GM13976 (cell line): Measurements from ENCODE around the gene ERC1.
"Not testable (repeated sequence)": the region's sequence is repeated elsewhere in the genome, so short reads cannot be mapped to it uniquely, and the experiment has no call there.

Experiments used
- DNase-seq: peaks from one replicate; pipeline ENCODE4 v3.0.0; 2012; ENCODE audit warnings: low spot score
- in situ Hi-C: fragments of 300-500 bp; cut with MboI; formaldehyde crosslinking; loops from one replicate; pipeline ENCODE4 v1.12.0; 2022; ENCODE audit warnings: low sequenced_read_pairs, mixed read lengths, inconsistent platforms; ENCODE audit not compliant: unreplicated experiment
- TF ChIP-seq, protein P1 (sequence below): IDR thresholded peaks from 2 replicates; pipeline ENCODE4 v1.5.1; 2012; ENCODE audit warnings: borderline replicate concordance, mild to moderate bottlenecking; ENCODE audit not compliant: insufficient read depth; ENCODE audit errors: extremely low read depth, missing control alignments, control extremely low read depth

The ERC1 gene

DNA sequence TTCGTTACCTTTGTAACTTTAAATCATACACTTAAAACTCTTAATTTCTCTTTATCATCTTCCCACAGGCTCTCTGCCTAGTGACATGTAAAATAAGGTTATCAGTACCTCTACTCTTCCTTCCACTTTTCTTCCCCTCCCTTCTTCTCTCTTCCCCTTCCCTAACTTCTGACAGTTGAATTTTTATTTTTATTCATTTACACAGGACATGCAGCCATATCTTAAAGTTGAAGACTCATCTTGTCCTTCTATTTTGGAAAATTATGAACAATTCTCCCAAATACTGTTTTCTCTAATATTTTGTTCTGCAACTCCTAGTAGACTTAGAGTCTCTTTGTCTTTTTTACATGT, 339.4 kb downstream of the ERC1 start:
- in situ Hi-C loops, result no loop called here
- no peak for DNase-seq
- TF ChIP-seq, protein P1, sequence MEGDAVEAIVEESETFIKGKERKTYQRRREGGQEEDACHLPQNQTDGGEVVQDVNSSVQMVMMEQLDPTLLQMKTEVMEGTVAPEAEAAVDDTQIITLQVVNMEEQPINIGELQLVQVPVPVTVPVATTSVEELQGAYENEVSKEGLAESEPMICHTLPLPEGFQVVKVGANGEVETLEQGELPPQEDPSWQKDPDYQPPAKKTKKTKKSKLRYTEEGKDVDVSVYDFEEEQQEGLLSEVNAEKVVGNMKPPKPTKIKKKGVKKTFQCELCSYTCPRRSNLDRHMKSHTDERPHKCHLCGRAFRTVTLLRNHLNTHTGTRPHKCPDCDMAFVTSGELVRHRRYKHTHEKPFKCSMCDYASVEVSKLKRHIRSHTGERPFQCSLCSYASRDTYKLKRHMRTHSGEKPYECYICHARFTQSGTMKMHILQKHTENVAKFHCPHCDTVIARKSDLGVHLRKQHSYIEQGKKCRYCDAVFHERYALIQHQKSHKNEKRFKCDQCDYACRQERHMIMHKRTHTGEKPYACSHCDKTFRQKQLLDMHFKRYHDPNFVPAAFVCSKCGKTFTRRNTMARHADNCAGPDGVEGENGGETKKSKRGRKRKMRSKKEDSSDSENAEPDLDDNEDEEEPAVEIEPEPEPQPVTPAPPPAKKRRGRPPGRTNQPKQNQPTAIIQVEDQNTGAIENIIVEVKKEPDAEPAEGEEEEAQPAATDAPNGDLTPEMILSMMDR, result no peak

DNA sequence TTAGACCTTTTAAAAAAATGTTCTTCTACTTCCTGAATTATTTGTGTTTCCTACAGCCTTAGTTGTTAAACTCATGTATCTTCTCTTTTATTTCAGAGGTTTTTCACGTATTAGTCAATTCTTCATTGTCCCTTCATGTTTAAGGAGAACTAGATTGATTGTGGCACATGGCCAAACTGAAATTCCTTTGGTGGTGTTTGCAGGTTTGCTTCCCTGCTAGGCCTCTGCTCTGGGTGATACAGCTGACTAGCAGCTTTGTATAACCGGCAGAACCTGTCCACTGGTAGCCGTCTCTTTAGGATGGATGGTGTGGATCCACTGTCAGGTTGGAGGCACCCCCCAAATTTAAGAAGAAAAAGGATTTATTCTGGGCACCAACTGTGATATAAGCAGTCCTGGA, 341.3 kb downstream of the ERC1 start:
- in situ Hi-C loops, result no loop called here
- TF ChIP-seq, protein P1, result no peak
- DNase-seq, result no peak

DNA sequence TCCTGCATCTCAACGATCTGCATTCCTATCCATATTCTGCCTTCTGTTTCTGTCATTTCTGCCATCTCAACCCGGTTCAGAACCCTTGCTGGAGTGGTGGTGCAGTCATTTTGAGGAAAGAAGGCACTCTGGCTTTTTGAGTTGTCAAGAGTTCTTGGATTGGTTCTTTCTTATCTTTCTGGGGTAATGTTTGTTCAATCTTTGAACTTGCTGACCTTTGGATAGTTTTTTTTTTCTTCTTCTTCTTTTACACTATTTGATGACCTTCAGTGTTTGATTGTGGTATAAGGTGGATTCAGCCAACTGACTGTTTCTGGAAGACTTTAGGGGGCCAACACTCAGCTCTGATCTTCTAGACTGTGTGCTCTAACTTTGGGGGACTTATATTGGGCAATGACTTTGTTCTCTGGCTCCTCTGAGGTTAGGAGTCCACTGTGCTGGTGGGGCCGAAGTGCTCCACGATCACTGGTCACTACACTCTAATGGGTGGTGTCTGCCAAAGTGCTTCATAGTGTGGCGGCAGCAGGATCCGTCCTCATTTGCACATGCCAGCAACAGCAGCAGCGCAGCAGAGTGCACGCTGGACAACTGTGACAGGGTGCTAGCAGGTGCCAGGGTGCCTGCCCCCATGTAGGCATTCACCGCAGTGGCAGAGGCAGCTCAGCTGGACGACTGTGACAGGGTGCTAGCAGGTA, 347.6 kb downstream of the ERC1 start:
- DNase-seq, result no peak
- in situ Hi-C loops, result no loop called here
- TF ChIP-seq, protein P1, result no peak

DNA sequence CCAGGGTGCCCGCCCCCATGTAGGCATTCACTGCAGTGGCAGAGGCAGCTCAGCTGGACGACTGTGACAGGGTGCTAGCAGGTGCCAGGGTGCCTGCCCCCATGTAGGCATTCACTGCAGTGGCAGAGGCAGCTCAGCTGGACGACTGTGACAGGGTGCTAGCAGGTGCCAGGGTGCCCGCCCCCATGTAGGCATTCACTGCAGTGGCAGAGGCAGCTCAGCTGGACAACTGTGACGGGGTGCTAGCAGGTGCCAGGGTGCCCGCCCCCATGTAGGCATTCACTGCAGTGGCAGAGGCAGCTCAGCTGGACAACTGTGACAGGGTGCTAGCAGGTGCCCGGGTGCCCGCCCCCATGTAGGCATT, 348.1 kb downstream of the ERC1 start:
- in situ Hi-C loops, DNase-seq: not testable (repeated sequence)

DNA sequence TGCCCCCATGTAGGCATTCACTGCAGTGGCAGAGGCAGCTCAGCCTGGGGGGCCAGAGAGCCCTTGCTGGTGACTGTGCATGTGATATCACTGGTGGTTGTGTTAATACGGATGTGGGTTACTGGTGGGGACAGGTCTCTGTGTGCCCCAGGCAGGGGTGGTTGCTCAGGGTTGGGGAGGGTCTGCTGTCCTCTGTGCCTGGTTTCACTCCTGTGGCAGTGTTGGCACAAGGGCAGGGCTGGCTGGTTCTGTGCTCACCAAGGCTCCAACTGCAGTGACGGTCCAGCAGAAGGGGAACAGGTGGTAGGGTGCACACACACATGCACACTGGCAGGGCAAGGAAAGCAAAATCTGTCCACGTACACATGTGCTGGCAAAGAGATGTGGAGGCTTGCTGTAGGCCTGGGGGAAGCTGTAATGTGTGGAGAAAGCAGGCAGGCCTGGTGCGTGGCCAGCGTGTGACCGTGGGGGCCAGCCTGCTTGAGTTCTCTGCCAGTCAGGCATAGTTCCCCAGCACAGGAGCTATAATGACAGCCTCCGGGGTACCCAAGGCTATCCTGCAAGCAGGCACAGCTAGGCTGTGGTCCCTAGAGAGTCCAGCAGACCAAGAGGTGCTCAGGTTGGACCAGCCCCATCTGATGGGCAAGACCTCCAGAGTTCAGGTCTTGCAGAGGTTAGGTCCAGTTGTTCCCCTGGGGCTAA, 348.7 kb downstream of the ERC1 start:
- TF ChIP-seq, protein P1, result no peak
- in situ Hi-C loops, result no loop called here
- DNase-seq, result no peak

DNA sequence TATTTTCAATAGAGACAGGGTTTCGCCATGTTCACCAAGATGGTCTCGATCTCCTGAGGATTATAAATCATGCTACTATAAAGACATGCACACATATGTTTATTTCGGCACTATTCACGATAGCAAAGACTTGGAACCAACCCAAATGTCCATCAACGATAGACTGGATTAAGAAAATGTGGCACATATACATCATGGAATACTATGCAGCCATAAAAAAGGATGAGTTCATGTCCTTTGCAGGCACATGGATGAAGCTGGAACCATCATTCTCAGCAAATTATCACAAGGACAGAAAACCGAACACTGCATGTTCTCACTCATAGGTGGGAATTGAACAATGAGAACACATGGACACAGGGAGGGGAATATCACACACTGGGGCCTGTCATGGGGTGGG, 350.2 kb downstream of the ERC1 start:
- DNase-seq, in situ Hi-C loops: not testable (repeated sequence)

DNA sequence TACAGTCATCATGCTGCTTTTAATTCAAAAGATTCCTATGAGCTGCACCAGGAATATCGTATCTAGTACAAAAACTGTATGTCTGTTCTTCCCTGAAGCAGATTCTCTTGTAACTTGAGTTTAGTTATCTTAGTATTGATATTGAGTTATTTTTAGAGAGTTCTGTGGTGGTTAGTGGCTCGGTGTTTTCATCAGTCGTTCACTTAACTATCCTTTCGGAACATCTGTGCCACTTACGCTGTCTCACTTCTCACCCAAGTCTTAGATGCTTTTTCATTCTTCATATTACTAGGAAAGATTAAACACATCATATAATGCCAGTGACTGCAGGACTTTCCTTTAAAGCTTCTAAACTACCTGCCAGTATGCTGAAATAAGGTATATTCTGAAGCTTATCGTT, 352.4 kb downstream of the ERC1 start:
- no peak for DNase-seq
- TF ChIP-seq, protein P1, result no peak
- in situ Hi-C loops, result no loop called here
